Choroid plexus epithelial cell (primary cell): ENCODE measurements around the gene PDE4B.
A peak's percentile ranks its signal among the peaks of the same experiment; 100 is the strongest.

ENCODE experiments used
- DNase-seq: peaks from one replicate; pipeline ENCODE4 v3.0.0-alpha.2; 2010; ENCODE audit warnings: low read depth
- H3K4me3 ChIP-seq: 2 replicates; pipeline ENCODE4 v1.5.1; 2011; ENCODE audit warnings: low read depth, mild to moderate bottlenecking, control low read depth, low read length, moderate library complexity
- CTCF ChIP-seq: conservative IDR thresholded peaks from 2 replicates; pipeline ENCODE4 v1.5.1; 2011; ENCODE audit warnings: low read depth, mild to moderate bottlenecking, control low read depth, inconsistent platforms, low read length, moderate library complexity

The PDE4B gene

GRCh38 chr1:66271904-66272254 lies 479.2 kb downstream of the PDE4B start:
- DNase-seq: peak; percentile 72
- no peak overlapping the region for H3K4me3 ChIP-seq
- TF ChIP-seq CTCF: no peak

DNA sequence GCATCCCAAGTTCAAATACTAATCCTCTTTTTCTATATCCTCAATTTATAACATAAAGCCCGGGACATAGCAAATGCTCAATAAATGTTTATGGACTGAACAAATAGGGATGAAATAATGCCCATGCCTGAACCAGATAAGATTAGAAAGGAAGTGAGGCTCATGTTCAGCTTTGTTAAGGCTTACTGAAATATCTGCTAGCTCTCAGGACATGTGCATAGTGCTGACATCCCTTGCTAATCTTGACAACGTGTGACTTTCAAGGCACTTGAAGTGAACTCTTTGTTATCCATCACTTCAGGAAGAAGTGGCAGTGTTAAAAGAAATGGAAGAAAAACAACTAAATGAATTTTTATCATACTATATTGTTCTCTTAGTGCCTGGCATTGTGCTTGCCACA lies 481.0 kb downstream of the PDE4B start:
- no peak overlapping the region for H3K4me3 ChIP-seq
- DNase-seq: no peak
- no peak for TF ChIP-seq CTCF

DNA sequence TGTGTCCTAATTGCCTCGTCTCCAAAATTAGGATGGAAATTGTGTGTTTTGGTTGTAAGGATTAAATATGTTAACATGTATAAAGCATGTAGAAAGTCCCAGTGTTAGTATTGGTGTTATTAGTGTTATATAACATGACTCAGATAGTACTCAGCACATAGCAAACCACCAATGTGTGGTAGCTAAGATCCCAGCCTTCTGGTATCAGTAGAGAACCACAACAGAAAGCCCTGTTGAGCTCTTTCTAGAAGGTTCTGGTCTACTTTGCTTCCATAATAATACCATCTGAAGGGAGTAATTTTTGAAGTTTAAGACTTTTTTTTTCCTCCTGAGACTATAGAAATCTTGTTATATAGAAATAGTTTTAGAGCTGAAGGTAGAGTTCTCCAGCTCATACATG lies 481.9 kb downstream of the PDE4B start:
- peak; percentile 51 for DNase-seq
- TF ChIP-seq CTCF: no peak
- no peak overlapping the region for H3K4me3 ChIP-seq

- no peak overlapping the region for H3K4me3 ChIP-seq
- TF ChIP-seq CTCF: no peak
- DNase-seq: no peak
These were observed 482.4 kb downstream of the PDE4B start for GRCh38 chr1:66275083-66275482.

- DNase-seq: no peak
- no peak for TF ChIP-seq CTCF
- H3K4me3 ChIP-seq: no peak overlapping the region
These were observed 482.9 kb downstream of the PDE4B start for GRCh38 chr1:66275601-66276023.

DNA sequence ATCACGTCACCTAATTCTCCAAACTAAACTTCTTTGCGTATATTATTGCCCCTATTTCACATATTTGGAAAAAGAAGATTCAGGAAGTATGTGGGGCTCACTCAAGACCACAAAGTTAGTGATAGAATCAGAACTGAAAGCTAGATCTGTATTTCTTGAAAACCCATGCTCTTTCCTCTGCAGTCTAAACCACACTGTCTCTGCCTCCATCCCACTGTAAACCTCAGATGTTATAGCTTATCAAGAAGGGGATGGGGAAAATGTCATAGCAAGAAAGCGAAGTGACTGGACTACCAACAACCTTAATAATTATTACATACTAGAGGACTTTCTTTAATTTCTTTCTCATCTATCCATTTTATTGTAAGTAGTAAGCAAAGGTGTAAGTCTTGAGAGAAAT lies 483.5 kb downstream of the PDE4B start:
- no peak for TF ChIP-seq CTCF
- DNase-seq: no peak
- no peak overlapping the region for H3K4me3 ChIP-seq

DNA sequence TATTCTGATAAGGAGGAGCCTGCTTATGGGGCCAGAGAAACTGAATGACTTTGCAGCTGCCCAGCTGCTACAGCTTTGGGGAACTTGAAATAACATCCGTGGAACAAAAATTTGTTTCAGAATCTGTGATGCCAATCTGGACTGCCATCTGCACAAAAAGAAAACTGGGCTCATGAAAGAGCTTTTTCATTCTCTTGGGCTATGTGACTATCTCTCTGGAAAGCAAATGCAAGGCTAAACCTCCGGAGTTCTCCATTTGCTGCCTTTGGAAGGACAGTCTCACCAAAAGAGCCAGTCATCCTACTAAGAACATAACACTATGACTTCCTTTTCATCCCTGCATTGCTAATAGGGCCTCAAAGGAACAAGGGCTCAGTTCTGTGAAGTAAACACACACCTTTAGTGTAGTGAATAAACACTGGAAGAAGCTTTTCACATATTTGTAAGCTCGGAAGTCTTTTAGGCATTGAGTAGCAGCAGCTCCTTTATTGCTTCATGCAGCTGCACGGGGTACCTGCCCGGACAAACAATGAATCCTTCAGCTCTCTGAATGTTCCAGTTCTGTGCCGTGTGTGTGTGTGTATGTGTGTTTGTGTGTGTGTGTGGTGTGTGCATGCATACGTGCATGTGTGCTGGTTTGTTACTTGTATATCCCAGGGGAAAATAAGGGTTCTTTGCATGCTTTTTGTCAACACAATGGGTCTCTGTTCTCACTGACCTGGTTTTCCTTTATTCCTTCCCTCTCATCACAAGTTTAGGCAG lies 485.7 kb downstream of the PDE4B start:
- H3K4me3 ChIP-seq: no peak overlapping the region
- no peak for TF ChIP-seq CTCF
- DNase-seq: no peak
